HepG2 (cell line): ENCODE measurements around the gene PPP4R3A. TPM values are rescaled to one million over a fixed set of nuclear protein-coding genes. Genes with fewer than 3 reads are reported as not detected.

ENCODE experiments used
- ELK4 ChIP-seq: sonication (generic); formaldehyde crosslinking; IDR thresholded peaks from 2 replicates; pipeline ENCODE4 v1.9.0; 2021; ENCODE audit warnings: missing genetic modification reagents, borderline replicate concordance
- FOXM1 ChIP-seq: sonication (generic); formaldehyde crosslinking; IDR thresholded peaks from 2 replicates; pipeline ENCODE4 v1.5.0; 2020; ENCODE audit warnings: missing genetic modification reagents
- MAFK ChIP-seq, 2 experiments: IDR thresholded peaks in 1 of 2; conservative IDR thresholded peaks in 1 of 2; 2 replicates each; pipeline ENCODE4 v1.6.1; 2011; ENCODE audit warnings: improper control_type of control experiment in 2 of 2, low read length in 2 of 2
- NFIC ChIP-seq: IDR thresholded peaks from 2 replicates; pipeline ENCODE4 v1.6.1; 2012; ENCODE audit warnings: mild to moderate bottlenecking, low read length, inconsistent platforms
- TARDBP ChIP-seq: sonication (generic); formaldehyde crosslinking; IDR thresholded peaks from 2 replicates; pipeline ENCODE4 v1.8.0; 2022; ENCODE audit warnings: mild to moderate bottlenecking, missing genetic modification reagents
- UBTF ChIP-seq: sonication (generic); formaldehyde crosslinking; IDR thresholded peaks from 2 replicates; pipeline ENCODE4 v1.4.0; 2020; ENCODE audit warnings: mild to moderate bottlenecking, missing genetic modification reagents
- XBP1 ChIP-seq: sonication (generic); formaldehyde crosslinking; IDR thresholded peaks from 2 replicates; pipeline ENCODE4 v1.5.0; 2020; ENCODE audit warnings: missing genetic modification reagents
- XRCC5 ChIP-seq: fragments of 200-400 bp; formaldehyde crosslinking; optimal IDR thresholded peaks from 2 replicates; pipeline ENCODE3; 2017; ENCODE audit warnings: mild to moderate bottlenecking, low read length
- ZNF503 ChIP-seq: sonication (generic); formaldehyde crosslinking; IDR thresholded peaks from 2 replicates; pipeline ENCODE4 v1.4.0; 2020; ENCODE audit warnings: missing genetic modification reagents
- ZNF513 ChIP-seq: sonication (generic); formaldehyde crosslinking; conservative IDR thresholded peaks from 2 replicates; pipeline ENCODE4 v1.5.0; 2020; ENCODE audit warnings: missing genetic modification reagents
- ZNF746 ChIP-seq: sonication (generic); formaldehyde crosslinking; IDR thresholded peaks from 2 replicates; pipeline ENCODE4 v1.8.0; 2022; ENCODE audit warnings: mild to moderate bottlenecking, missing genetic modification reagents
- polyA plus RNA-seq, 8 experiments: library from polyadenylated mRNA; depleted of rRNA in 3 of 8; stranded (reverse) in 7 of 8; unstranded in 1 of 8; fragments of >200 nt; fragmentation: Illumina TruSeq in 4 of 8; extraction: Trizol in 4 of 8; gene quantifications; 2 replicates each; pipeline versions ENCODE4 v1.2.1 to v1.2.3, GENCODE V29; 2011 to 2016; ENCODE audit warnings: low read depth in 4 of 8, missing spikeins in 1 of 8, mixed read lengths in 1 of 8; ENCODE audit not compliant: insufficient read depth in 1 of 8
- total RNA-seq, 5 experiments: library from RNA; depleted of rRNA; stranded (reverse); fragments of >200 nt; fragmentation: Illumina TruSeq; extraction: Trizol; gene quantifications; 2 replicates each; pipeline ENCODE4 v1.2.3, GENCODE V29; 2016; ENCODE audit warnings: low read depth in 1 of 5
- TF ChIP-seq, protein P1 (sequence below): sonication (generic); formaldehyde crosslinking; IDR thresholded peaks from 2 replicates; pipeline ENCODE4 v1.4.0; 2020; ENCODE audit warnings: missing genetic modification reagents; ENCODE audit errors: not compliant biosample characterization
- TF ChIP-seq, protein P2 (sequence below): sonication (generic); formaldehyde crosslinking; IDR thresholded peaks from 2 replicates; pipeline ENCODE4 v1.8.1; 2022; ENCODE audit warnings: low read depth, mild to moderate bottlenecking, missing genetic modification reagents

PPP4R3A gene
- total and polyA plus RNA-seq, 2 of the 13 experiments (the other 11 are each of a cell fraction or from before 2014, with no cell fraction given) = 22.5 to 57.4 TPM

- TF ChIP-seq ELK4 (0 out of 2 replicates have a peak, but pooled peaks have one; percentile 50), ZNF513 (CRISPR knock-in tag) (no peak), ZNF746 (CRISPR knock-in tag) (peak; percentile 85; the same call in 1 of the 2 replicates), XRCC5 (no peak), ZNF503 (CRISPR knock-in tag) (peak; percentile 15), XBP1 (CRISPR knock-in tag) (no peak), TARDBP (peak; percentile 61; the same call in 1 of the 2 replicates), MAFK (conservative IDR thresholded peaks at IDR 0.05 in 1 of 2, IDR thresholded peaks at IDR 0.05 in 1 of 2; ENCODE audit: low read length in 2 of 2) (no peak), UBTF (CRISPR knock-in tag) (peak; percentile 96), NFIC (no peak), FOXM1 (CRISPR knock-in tag) (no peak)
- TF ChIP-seq, protein P1, sequence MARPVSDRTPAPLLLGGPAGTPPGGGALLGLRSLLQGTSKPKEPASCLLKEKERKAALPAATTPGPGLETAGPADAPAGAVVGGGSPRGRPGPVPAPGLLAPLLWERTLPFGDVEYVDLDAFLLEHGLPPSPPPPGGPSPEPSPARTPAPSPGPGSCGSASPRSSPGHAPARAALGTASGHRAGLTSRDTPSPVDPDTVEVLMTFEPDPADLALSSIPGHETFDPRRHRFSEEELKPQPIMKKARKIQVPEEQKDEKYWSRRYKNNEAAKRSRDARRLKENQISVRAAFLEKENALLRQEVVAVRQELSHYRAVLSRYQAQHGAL (CRISPR knock-in tag) = no peak
- TF ChIP-seq, protein P2, sequence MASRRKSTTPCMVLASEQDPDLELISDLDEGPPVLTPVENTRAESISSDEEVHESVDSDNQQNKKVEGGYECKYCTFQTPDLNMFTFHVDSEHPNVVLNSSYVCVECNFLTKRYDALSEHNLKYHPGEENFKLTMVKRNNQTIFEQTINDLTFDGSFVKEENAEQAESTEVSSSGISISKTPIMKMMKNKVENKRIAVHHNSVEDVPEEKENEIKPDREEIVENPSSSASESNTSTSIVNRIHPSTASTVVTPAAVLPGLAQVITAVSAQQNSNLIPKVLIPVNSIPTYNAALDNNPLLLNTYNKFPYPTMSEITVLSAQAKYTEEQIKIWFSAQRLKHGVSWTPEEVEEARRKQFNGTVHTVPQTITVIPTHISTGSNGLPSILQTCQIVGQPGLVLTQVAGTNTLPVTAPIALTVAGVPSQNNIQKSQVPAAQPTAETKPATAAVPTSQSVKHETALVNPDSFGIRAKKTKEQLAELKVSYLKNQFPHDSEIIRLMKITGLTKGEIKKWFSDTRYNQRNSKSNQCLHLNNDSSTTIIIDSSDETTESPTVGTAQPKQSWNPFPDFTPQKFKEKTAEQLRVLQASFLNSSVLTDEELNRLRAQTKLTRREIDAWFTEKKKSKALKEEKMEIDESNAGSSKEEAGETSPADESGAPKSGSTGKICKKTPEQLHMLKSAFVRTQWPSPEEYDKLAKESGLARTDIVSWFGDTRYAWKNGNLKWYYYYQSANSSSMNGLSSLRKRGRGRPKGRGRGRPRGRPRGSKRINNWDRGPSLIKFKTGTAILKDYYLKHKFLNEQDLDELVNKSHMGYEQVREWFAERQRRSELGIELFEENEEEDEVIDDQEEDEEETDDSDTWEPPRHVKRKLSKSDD (CRISPR knock-in tag) = peak; percentile 85
Measured at GRCh38 chr14:91510171-91511042, at the start of gene PPP4R3A (continued).
